COLO668 (cell line): Measurements from ENCODE around the gene TRMT1.

Experiments
- DNase-seq: peaks from one replicate; lab custom pipeline; 2025; ENCODE audit not compliant: unreplicated experiment; lab: John Stamatoyannopoulos, UW

TRMT1 gene

DNA sequence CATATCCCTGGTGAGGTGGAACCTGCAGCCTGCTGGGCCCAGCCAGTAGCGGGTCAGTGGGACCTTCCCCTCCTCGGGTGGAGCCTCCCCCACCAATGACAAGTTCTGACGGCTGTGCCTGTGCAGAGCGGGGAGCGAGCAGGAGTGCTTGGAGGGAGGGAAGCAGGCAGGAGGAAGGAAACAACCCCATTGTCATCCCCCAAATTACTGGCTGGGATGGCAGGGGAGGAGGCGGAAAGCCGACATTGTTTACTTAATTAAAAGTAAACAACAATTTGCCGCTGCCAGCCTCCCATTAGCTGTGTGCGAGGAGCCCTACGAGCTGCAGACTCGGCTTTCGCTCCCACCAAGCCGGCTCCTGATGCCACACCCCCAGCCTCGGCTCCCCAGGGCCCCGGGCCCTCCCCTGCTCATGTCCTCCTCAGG is 59.4 kb downstream of the TRMT1 start:
- peak; percentile 49 for DNase-seq

DNA sequence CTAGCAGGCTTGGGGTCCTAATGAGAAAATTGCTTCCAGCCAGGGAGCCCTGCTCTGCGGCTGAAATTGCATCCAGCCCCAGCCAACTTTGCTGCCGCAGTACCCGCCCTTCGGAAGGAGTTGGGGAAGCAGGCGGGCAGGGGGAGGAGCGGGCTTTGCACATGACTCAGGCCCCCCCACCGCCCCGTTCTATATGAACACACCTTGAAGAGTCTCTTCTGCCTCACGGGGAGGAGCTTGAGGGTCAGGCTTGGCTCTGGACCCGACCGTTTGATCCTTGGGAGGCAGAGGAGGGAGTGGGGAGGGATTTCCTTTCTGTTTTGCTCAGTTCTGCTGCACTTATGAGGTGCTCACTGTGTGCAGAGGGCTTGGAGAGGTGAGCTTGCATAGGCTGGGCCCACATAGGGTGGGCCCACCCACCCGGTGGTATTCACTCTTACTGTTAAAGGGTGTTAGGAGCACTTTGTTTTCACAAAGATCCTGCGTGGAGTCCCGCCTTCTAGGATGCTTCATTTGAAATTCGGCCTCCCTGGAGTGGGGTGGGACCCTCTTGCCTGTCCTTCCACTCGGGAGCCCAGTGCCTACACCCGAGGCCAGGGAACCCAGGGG is 60.4 kb downstream of the TRMT1 start:
- no peak for DNase-seq

DNA sequence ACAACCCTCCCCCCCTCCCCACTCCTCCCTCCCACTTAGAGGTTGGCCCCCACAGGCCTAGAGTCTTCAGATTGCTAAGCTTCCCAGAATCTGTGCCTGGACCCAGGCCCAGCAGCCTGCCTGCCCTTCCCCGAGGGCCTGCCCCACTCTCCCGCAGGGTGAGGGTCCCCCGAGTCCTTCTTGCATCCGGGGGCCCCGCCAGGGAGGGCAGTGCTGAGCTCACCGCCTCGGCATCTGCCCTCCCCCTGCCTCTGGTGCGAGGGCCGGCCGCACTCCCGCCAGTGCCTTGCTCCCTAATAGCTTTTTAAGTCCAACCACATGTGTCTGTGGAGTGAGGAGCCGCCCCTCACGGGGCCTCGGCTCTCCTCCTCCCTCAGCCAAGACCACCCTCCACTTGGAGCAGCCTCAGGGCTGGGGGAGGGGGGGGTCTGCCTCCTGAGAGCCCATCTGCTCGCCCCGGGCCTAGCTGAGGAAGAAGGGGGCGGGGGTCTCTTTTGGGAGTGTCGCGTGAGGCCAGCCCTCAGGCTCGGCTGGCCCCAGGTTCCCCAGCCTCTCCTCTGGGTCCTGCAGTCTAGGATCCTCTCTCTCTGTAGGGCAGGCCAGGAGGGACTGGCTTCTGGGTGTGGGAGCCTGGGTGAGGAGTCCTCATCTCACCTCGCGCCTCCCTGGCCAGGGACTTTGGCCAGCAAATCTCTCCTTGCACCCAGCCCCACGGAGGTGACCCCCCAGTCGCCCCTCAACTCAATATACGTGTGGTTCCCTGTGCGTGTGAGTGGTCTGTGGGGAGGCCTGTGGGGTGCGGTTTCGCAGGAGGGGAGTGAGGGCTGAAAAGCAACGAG is 61.1 kb downstream of the TRMT1 start:
- DNase-seq: no peak
